Adrenal gland (tissue), 12 donors: ENCODE measurements around the gene CNST. TPM values are rescaled to one million over a fixed set of nuclear protein-coding genes. Genes with fewer than 3 reads are reported as not detected.

Experiments
- DNase-seq, 7 donors: peaks; one replicate each; pipeline ENCODE4 v3.0.0-alpha.2; 2019 to 2020
- H3K27ac ChIP-seq, 5 donors: fragments of 200-600 bp; sonication (generic) in 4 of 5; 1 replicate in 3 of 5; 2 replicates in 2 of 5; pipeline versions ENCODE4 v1.5.1 to v1.8.0; 2016 to 2020; ENCODE audit warnings: mild to moderate bottlenecking in 1 of 5
- H3K27me3 ChIP-seq: fragments of 200-600 bp; 2 replicates; pipeline ENCODE4 v1.8.0; 2021
- H3K36me3 ChIP-seq, 2 donors: fragments of 200-600 bp; replicated peaks in 1 of 2; 1 replicate in 1 of 2; 2 replicates in 1 of 2; pipeline versions ENCODE4 v1.5.1 to v1.8.0; 2018 to 2022
- H3K4me1 ChIP-seq, 2 donors: fragments of 200-600 bp; replicated peaks in 1 of 2; 1 replicate in 1 of 2; 2 replicates in 1 of 2; pipeline versions ENCODE4 v1.5.1 to v1.8.0; 2018 to 2021
- H3K4me3 ChIP-seq, 4 donors: fragments of 200-600 bp; sonication (generic) in 3 of 4; one replicate each; pipeline ENCODE4 v1.5.1; 2016 to 2018
- H3K9me3 ChIP-seq, 3 donors: fragments of 200-600 bp; sonication (generic) in 1 of 3; replicated peaks in 1 of 3; 1 replicate in 2 of 3; 2 replicates in 1 of 3; pipeline versions ENCODE4 v1.5.1 to v1.8.0; 2016 to 2021
- POLR2A ChIP-seq, 2 donors: fragments of 450-650 bp; IDR thresholded peaks; one replicate each; pipeline ENCODE4 v1.6.1; 2017; ENCODE audit warnings: antibody characterized with exemption in 2 of 2, mild to moderate bottlenecking in 2 of 2, moderate library complexity in 1 of 2
- WGBS, 4 donors: extraction: QIAGEN DNeasy Blood & Tissue Kit in 2 of 4; methylation state at CpG; one replicate each; pipeline versions ENCODE4 v1.1.5 to v1.1.7; 2013 to 2017; 5-methylcytosine and 5-hydroxymethylcytosine counted together
- intact Hi-C, 2 donors: fragments of 100-400 bp; cut with DNase I; formaldehyde crosslinking; loops; one replicate each; pipeline versions ENCODE4 v1.14.1 to v1.15.0; 2022 to 2023
- polyA plus RNA-seq, 3 donors: library from polyadenylated mRNA; stranded (reverse); fragments of 200-250 nt in 2 of 3; fragments of 350-450 nt in 1 of 3; fragmentation: Illumina TruSeq in 1 of 3; extraction: RNeasy Lipid Tissue Mini Kit (QIAGEN cat#74804) in 1 of 3; gene quantifications; one replicate each; pipeline ENCODE4 v1.2.3, GENCODE V29; 2013 to 2014
- total RNA-seq, 9 donors: library from RNA; depleted of rRNA in 4 of 9; stranded (reverse); fragments of >200 nt in 4 of 9; fragments of 120-200 nt in 1 of 9; fragmentation: NEBNext Ultra II Directional in 1 of 9; extraction: Animal tissue kit (Norgen Biotek cat#: 25700) in 1 of 9; gene quantifications; one replicate each; pipeline versions ENCODE4 v1.1.0 to v1.2.4, GENCODE V29; 2013 to 2023
- TF ChIP-seq, protein P1 (sequence below), 6 experiments: fragments of 450-650 bp in 4 of 6; fragments of 200-600 bp in 2 of 6; sonication (generic) in 1 of 6; IDR thresholded peaks; 1 replicate in 5 of 6; 2 replicates in 1 of 6; pipeline versions ENCODE4 v1.5.1 to v1.8.0; 2016 to 2021; ENCODE audit warnings: antibody characterized with exemption in 6 of 6, mild to moderate bottlenecking in 2 of 6, moderate library complexity in 1 of 6
- donor health status: healthy with polysubstance abuse.
- donor health status: Bipolar disorder and iron deficiency.
- donor health status: DM: yes; HTN: yes; CAD: no.
- donor health status: DM: no; HTN: no; CAD: no.
- donor health status: DM: no; HTN: no; CAD: no.
- donor health status: DM: yes; HTN: yes; CAD: no.

CNST gene
- total and polyA plus RNA-seq, 12 donors, result 11.4 to 85.6 (median 47.3) TPM

DNA sequence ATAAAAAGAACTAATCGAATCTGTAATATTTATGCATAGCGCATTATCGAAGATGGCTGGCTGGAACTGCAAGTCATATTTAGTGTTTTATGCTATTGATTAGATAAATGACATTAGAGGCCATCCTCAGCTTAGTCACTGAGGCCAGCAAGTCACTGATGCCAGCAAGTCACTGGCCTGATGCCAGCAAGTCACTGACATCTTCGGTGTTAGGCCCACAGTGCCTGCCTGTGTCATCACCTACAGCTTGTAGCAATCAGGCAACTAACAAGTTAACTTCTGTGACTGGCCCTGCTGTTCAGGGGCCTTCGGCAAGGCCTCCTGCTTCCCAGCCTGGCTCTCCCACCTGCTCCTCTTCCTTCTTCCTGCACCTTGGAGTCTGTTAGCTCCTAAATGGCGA is 92.3 kb downstream of the CNST start:
- Histone ChIP-seq H3K4me3 (no peak overlapping the region), H3K36me3 (peaks cover 0 to 38% of the 10 kb centered on the region in 2 donors), H3K4me1 (peaks cover 6 to 9% of the 10 kb centered on the region in 2 donors), H3K27ac (peak overlapping the region in 2 of 5 donors; percentile 21 to 48), H3K9me3 (no peaks in the 10 kb centered on the region), H3K27me3 (no peaks in the 10 kb centered on the region)
- intact Hi-C loops, result no loop called here
- peak; percentile 70 to 91 (median 81) for DNase-seq
- TF ChIP-seq, protein P1, sequence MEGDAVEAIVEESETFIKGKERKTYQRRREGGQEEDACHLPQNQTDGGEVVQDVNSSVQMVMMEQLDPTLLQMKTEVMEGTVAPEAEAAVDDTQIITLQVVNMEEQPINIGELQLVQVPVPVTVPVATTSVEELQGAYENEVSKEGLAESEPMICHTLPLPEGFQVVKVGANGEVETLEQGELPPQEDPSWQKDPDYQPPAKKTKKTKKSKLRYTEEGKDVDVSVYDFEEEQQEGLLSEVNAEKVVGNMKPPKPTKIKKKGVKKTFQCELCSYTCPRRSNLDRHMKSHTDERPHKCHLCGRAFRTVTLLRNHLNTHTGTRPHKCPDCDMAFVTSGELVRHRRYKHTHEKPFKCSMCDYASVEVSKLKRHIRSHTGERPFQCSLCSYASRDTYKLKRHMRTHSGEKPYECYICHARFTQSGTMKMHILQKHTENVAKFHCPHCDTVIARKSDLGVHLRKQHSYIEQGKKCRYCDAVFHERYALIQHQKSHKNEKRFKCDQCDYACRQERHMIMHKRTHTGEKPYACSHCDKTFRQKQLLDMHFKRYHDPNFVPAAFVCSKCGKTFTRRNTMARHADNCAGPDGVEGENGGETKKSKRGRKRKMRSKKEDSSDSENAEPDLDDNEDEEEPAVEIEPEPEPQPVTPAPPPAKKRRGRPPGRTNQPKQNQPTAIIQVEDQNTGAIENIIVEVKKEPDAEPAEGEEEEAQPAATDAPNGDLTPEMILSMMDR (IDR thresholded peaks at IDR 0.05), result no peak
- no peak for TF ChIP-seq POLR2A (IDR thresholded peaks at IDR 0.05)
- 74 to 76% (median 75%) methylated on average over 6 of the region's 6 CpGs for WGBS, 4 donors

GRCh38 chr1:246659594-246660140 is 93.4 kb downstream of the CNST start:
- H3K4me1 ChIP-seq, result peaks cover 6 to 9% of the 10 kb centered on the region in 2 donors
- no peak overlapping the region for H3K4me3 ChIP-seq
- DNase-seq, result no peak
- H3K27me3 ChIP-seq, result no peaks in the 10 kb centered on the region
- WGBS, 4 donors, result 88 to 95% (median 92%) methylated on average over 6 of the region's 6 CpGs
- TF ChIP-seq, protein P1 (IDR thresholded peaks at IDR 0.05), result no peak
- no peak for TF ChIP-seq POLR2A (IDR thresholded peaks at IDR 0.05)
- peaks cover 0 to 29% of the 10 kb centered on the region in 2 donors for H3K36me3 ChIP-seq
- intact Hi-C loops, result no loop called here
- no peaks in the 10 kb centered on the region for H3K9me3 ChIP-seq
- no peak overlapping the region for H3K27ac ChIP-seq

- no peak for TF ChIP-seq POLR2A (IDR thresholded peaks at IDR 0.05)
- TF ChIP-seq, protein P1 (IDR thresholded peaks at IDR 0.05), result no peak
- no peak for DNase-seq
- no peak overlapping the region for H3K27ac ChIP-seq
- H3K4me3 ChIP-seq, result no peak overlapping the region
- WGBS, 4 donors, result 91 to 96% (median 93%) methylated on average over 2 of the region's 2 CpGs
- peaks cover 6 to 9% of the 10 kb centered on the region in 2 donors for H3K4me1 ChIP-seq
- intact Hi-C loops, result no loop called here
- H3K27me3 ChIP-seq, result no peaks in the 10 kb centered on the region
- H3K9me3 ChIP-seq, result no peaks in the 10 kb centered on the region
- H3K36me3 ChIP-seq, result peaks cover 0 to 32% of the 10 kb centered on the region in 2 donors
Measured at GRCh38 chr1:246661451-246661850, 95.2 kb downstream of the CNST start.

DNA sequence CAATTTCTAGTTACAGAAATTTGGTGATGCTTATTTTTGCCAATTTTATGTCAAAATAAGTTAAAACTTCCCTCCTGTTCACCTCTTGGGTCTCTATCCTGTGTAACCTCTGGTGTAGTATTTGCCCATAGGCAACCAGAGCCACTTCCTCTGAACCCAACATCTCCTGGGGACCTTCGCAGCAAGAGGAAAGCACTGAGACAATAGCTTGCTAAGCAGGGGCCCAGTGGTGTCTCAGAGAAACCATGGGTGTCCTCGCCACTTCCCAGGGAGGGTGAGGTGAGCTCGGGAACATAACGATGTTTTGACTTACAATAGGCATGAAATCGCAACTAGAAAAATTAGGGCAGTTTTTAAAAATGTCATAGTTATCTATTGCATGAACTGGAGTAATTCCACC is 101.5 kb downstream of the CNST start:
- 88 to 95% (median 90%) methylated on average over 5 of the region's 5 CpGs for WGBS, 4 donors

More for the DNA sequence above, 101.5 kb downstream of the CNST start:
- H3K9me3 ChIP-seq, result no peaks in the 10 kb centered on the region
- TF ChIP-seq, protein P1 (IDR thresholded peaks at IDR 0.05), result no peak
- no peak for TF ChIP-seq POLR2A (IDR thresholded peaks at IDR 0.05)
- H3K4me1 ChIP-seq, result no peaks in the 10 kb centered on the region
- DNase-seq, result no peak
- no peak overlapping the region for H3K27ac ChIP-seq
- H3K27me3 ChIP-seq, result no peaks in the 10 kb centered on the region
- intact Hi-C loops, result no loop called here
- H3K36me3 ChIP-seq, result peaks cover 0 to 14% of the 10 kb centered on the region in 2 donors
- no peak overlapping the region for H3K4me3 ChIP-seq
